DMS53 treated with DMSO at 0.1 percent for 48 hours (cell line): ENCODE results near the gene FLNC.

ENCODE experiments used
- DNase-seq: peaks from one replicate; lab custom pipeline; 2025; ENCODE audit not compliant: unreplicated experiment; lab: John Stamatoyannopoulos, UW

Gene FLNC

GRCh38 chr7:128876586-128876977 lies 46.4 kb downstream of the FLNC start:
- DNase-seq, result no peak

- no peak for DNase-seq
Observed at GRCh38 chr7:128876978-128877755, 47.0 kb downstream of the FLNC start.

- DNase-seq, result no peak
Observed at GRCh38 chr7:128877756-128878120, 47.5 kb downstream of the FLNC start.

GRCh38 chr7:128878226-128879105 lies 48.3 kb downstream of the FLNC start:
- no peak for DNase-seq

GRCh38 chr7:128879461-128879938 lies 49.3 kb downstream of the FLNC start:
- DNase-seq, result no peak

GRCh38 chr7:128879939-128880746 lies 49.9 kb downstream of the FLNC start:
- peak; percentile 56 for DNase-seq

- no peak for DNase-seq
Observed at GRCh38 chr7:128880791-128881457, 50.7 kb downstream of the FLNC start.

- DNase-seq, result no peak
Observed at GRCh38 chr7:128881458-128882125, 51.4 kb downstream of the FLNC start.

GRCh38 chr7:128882134-128882533 lies 51.9 kb downstream of the FLNC start:
- no peak for DNase-seq

GRCh38 chr7:128883622-128884448 lies 53.6 kb downstream of the FLNC start:
- peak; percentile 58 for DNase-seq

- no peak for DNase-seq
Observed at GRCh38 chr7:128884561-128885369, 54.6 kb downstream of the FLNC start.

GRCh38 chr7:128885370-128886187 lies 55.4 kb downstream of the FLNC start:
- DNase-seq, result no peak

GRCh38 chr7:128886391-128887168 lies 56.4 kb downstream of the FLNC start:
- DNase-seq, result no peak

- no peak for DNase-seq
Observed at GRCh38 chr7:128887169-128888038, 57.2 kb downstream of the FLNC start.

- no peak for DNase-seq
Observed at GRCh38 chr7:128888039-128888755, 58.0 kb downstream of the FLNC start.
